GM19395 (cell line): ENCODE measurements around the gene CUEDC1.

Source experiments
- ATAC-seq: cut with Tn5 transposase; IDR thresholded peaks from one replicate; pipeline ENCODE4 v1.9.1; 2021; ENCODE audit warnings: mild to moderate bottlenecking, moderate library complexity; ENCODE audit not compliant: unreplicated experiment

Gene CUEDC1

GRCh38 chr17:57918017-57918895 is 37.0 kb downstream of the CUEDC1 start:
- ATAC-seq: no peak

GRCh38 chr17:57916925-57917858 is 38.0 kb downstream of the CUEDC1 start:
- ATAC-seq: no peak

DNA sequence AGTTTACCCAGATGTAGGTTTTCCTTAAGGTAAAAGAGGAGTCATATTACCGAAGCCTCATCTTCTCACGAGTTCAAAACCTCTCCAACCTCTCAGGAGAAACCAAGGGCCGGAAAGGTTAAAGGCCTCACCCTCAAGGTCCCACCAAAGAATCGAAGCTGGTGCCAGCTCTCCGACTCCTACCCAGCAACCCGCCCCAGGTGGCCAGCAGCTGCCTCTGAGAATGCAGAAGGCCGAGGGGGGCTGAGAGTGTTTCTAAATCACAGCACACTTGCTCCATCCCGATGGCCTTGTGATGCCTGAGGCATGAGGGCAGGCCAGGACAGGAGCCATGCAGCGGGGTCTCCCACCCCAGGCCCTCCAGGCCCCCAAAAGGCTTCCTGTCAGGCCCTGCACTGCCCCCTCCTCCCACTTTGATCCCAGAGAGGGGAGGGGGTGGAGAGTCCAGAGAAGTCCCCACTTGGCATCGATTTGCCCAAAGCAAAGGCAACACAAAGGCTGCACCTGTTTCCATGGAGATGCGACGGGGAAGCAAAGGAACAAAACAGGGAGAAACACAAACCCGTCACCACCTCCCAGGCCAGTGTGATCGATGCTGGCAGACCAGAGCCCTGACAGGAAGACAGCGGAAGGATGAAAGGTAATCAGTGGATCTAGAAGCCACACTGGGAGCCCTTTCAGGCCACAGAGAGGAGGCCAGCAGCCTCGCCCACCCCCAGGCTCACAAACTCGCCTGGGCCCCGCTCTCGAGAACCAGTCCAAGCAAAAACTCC is 39.0 kb downstream of the CUEDC1 start:
- no peak for ATAC-seq

DNA sequence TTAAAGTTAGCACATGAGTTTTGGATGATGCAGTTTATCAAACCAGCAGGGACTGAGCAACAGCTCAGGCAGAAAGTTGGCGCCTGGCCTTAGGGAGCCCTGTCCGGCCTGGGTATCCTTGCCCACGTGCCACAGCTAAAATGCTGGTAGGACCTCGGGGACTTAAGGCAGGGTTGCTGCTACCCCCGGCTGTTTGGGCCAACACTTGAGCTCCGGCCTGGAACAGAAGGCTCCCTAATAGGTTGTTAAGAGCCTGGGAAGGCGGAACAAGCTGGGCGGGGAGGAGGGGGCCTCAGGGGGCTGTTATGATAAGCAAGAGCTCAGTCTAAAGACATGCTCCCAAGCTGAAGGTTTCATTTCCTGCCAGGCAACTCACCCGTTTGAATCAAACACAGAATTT is 39.7 kb downstream of the CUEDC1 start:
- ATAC-seq: no peak

- ATAC-seq: no peak
These were observed 40.7 kb downstream of the CUEDC1 start for GRCh38 chr17:57914273-57915142.

DNA sequence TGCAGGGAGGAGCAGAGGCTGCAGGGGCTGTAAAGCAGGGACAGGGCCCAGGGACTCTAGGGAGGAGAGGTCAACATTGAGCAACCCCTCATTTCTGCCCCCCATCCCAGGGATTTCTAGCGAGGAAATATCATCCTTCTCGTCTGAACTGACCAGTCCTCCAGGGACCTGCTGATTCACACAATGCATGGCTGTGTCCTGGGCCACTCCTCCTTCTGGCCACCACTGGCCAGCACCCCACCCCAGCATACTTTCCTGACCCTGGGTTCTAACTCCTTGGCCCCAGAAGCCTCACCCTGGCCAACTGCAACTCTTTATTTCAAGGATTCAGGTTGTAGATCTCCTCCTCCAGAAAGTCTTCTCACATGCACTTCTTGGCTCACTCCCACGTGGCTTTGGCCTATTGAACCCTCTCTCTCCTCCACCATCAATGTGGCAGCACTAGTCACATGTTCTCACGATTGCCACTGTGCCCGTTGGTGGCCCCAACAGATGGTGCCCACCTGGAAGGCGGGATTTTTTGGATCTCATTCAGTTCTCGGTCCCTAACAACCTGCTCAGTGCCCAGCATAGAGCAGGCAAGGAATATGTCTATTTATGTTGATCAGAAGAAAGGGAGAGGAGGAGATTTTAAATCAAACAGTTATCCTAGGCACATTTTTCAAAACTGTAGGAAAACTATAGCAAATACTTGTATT is 41.5 kb downstream of the CUEDC1 start:
- ATAC-seq: no peak

GRCh38 chr17:57911834-57912673 is 43.2 kb downstream of the CUEDC1 start:
- ATAC-seq: no peak

GRCh38 chr17:57910462-57911420 is 44.5 kb downstream of the CUEDC1 start:
- no peak for ATAC-seq

DNA sequence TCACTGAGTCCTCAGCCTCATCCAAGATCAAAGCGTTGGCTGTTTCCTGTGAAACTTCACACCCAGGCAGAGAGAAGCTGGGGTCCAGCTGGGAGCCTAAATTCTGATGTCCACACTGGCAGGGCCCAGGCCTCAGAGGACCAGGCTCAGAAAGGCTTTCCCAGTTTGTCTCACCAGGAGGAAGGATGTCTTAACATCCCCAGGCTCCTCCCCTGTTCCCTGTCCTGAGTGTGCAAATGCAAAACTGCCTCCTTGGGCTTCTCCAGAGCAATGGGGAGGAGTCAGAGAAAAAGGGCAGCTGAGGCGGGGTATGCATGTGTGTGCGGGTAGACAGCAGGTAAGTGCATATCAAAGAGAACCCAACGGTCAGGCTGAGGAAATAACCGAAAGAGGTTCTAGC is 45.7 kb downstream of the CUEDC1 start:
- ATAC-seq: no peak

DNA sequence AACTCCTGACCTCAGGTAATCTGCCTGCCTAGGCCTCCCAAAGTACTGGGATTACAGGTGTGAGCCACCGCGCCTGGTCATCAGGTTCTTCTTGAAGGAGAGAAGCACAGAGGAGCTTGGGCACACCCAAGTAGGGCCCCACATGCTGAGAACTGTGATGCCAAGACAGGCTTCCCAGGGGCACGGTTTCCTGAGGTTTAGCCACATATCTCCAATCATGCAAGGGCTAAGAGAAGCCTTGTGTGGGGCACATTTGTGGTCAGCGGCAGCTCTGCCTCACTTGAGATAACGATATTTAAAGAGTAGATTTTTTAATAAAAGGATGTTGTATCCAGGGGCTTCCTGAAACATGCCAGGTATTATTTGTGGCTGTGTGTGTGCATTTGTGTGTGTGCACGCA is 46.9 kb downstream of the CUEDC1 start:
- ATAC-seq: no peak

DNA sequence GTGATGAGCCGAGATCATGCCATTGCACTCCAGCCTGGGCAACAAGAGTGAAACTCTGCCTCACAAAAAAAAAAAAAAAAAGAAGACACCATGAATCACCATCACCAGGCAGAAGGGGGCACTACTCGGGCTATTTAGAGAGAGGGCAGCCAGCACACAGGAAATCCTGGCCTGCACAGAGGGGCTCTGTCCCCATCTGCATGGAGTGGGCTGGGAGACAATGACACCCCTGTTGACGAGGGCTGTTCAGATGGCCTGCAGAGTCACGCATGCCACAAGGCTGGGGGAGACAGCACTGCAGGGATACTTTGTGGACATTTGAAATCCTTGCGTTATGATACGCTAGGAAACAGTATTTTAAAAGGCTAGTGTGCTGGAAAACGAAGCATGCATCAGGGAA is 48.3 kb downstream of the CUEDC1 start:
- no peak for ATAC-seq

GRCh38 chr17:57905875-57906455 is 49.2 kb downstream of the CUEDC1 start:
- ATAC-seq: no peak

DNA sequence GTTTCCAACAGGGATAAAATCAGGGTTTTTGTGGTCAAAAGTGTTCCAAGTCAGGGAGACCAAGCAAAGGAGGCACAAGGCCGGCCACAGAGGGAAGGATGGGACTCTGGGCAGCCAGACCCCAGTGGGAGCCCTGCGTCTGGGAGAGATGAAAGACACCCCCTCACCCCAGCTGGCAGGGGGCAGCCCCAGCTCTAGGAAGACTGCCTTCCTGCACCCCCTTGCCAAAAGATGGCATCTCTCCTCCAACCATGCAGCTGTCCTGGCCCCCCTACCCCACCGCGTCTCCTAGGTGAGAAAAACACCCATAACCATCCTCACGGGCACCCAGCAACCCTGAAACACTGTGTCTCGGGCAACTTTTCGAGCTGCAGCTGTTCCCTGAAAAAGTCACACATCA is 51.3 kb downstream of the CUEDC1 start:
- ATAC-seq: no peak

GRCh38 chr17:57902800-57903759 is 52.1 kb downstream of the CUEDC1 start:
- ATAC-seq: peak; percentile 59

- ATAC-seq: peak; percentile 65
These were observed 53.0 kb downstream of the CUEDC1 start for GRCh38 chr17:57902117-57902799.
